Measurements from ENCODE around the gene ANKRD13D.
A peak's percentile ranks its signal among the peaks of the same experiment; 100 is the strongest.
"Not testable (repeated sequence)": the region's sequence is repeated elsewhere in the genome, so short reads cannot be mapped to it uniquely, and the experiment has no call there.

The ANKRD13D gene

GRCh38 chr11:67310246-67311050 is 21.3 kb downstream of the ANKRD13D start:
- DNase-seq (ENCODE audit: low spot score in 2 of 2) (no peak), ATAC-seq (no peak)
- H3K4me3 Mint-ChIP-seq: no peak overlapping the region
- H3K36me3 Mint-ChIP-seq: no peaks in the 10 kb centered on the region
- no peaks in the 10 kb centered on the region for H3K9me3 Mint-ChIP-seq
- H3K27ac Mint-ChIP-seq: peak overlapping the region; percentile 89
- peaks cover 39% of the 10 kb centered on the region for H3K4me1 Mint-ChIP-seq

- ATAC-seq (no peak), DNase-seq (ENCODE audit: low spot score in 2 of 2) (no peak)
- H3K4me1 Mint-ChIP-seq: peaks cover 39% of the 10 kb centered on the region
- H3K36me3 Mint-ChIP-seq: no peaks in the 10 kb centered on the region
- H3K4me3 Mint-ChIP-seq: peak overlapping the region; percentile 55
- H3K27ac Mint-ChIP-seq: peak overlapping the region; percentile 89
- no peaks in the 10 kb centered on the region for H3K9me3 Mint-ChIP-seq
Measured at GRCh38 chr11:67311051-67311555, 22.0 kb downstream of the ANKRD13D start.

- Mint-ChIP-seq H3K9me3 (no peaks in the 10 kb centered on the region), H3K27ac (peak overlapping the region; percentile 89), H3K4me1 (peaks cover 40% of the 10 kb centered on the region), H3K36me3 (peaks cover 2% of the 10 kb centered on the region), H3K4me3 (peak overlapping the region; percentile 55)
- ATAC-seq (peak; percentile 80), DNase-seq (ENCODE audit: low spot score in 2 of 2) (no peak)
Measured at GRCh38 chr11:67311556-67312082, 22.5 kb downstream of the ANKRD13D start.

GRCh38 chr11:67312187-67313021 is 23.3 kb downstream of the ANKRD13D start:
- DNase-seq (ENCODE audit: low spot score in 2 of 2): no peak
- peaks cover 45% of the 10 kb centered on the region for H3K4me1 Mint-ChIP-seq
- peak overlapping the region; percentile 89 for H3K27ac Mint-ChIP-seq
- peak overlapping the region; percentile 55 for H3K4me3 Mint-ChIP-seq
- ATAC-seq: peak; percentile 5
- H3K36me3 Mint-ChIP-seq: peaks cover 8% of the 10 kb centered on the region
- no peaks in the 10 kb centered on the region for H3K9me3 Mint-ChIP-seq

GRCh38 chr11:67313125-67313890 is 24.2 kb downstream of the ANKRD13D start:
- H3K36me3 Mint-ChIP-seq: peaks cover 14% of the 10 kb centered on the region
- H3K9me3 Mint-ChIP-seq: no peaks in the 10 kb centered on the region
- ATAC-seq (no peak), DNase-seq (ENCODE audit: low spot score in 2 of 2) (no peak)
- H3K27ac Mint-ChIP-seq: peak overlapping the region; percentile 89
- peak overlapping the region; percentile 55 for H3K4me3 Mint-ChIP-seq
- H3K4me1 Mint-ChIP-seq: peaks cover 52% of the 10 kb centered on the region

GRCh38 chr11:67314218-67314617 is 25.1 kb downstream of the ANKRD13D start:
- peaks cover 52% of the 10 kb centered on the region for H3K4me1 Mint-ChIP-seq

GRCh38 chr11:67315325-67315909 is 26.3 kb downstream of the ANKRD13D start:
- H3K9me3 Mint-ChIP-seq: no peaks in the 10 kb centered on the region
- peaks cover 52% of the 10 kb centered on the region for H3K4me1 Mint-ChIP-seq
- ATAC-seq (no peak), DNase-seq (ENCODE audit: low spot score in 2 of 2) (no peak)
- peak overlapping the region; percentile 10 for H3K4me3 Mint-ChIP-seq
- H3K27ac Mint-ChIP-seq: no peak overlapping the region
- H3K36me3 Mint-ChIP-seq: peaks cover 14% of the 10 kb centered on the region

More at GRCh38 chr11:67314218-67314617, 25.1 kb downstream of the ANKRD13D start:
- ATAC-seq (no peak), DNase-seq (ENCODE audit: low spot score in 2 of 2) (no peak)
- Mint-ChIP-seq H3K36me3 (peaks cover 14% of the 10 kb centered on the region), H3K27ac (peak overlapping the region; percentile 89), H3K4me3 (no peak overlapping the region), H3K9me3 (no peaks in the 10 kb centered on the region)

GRCh38 chr11:67316882-67317204 is 27.7 kb downstream of the ANKRD13D start:
- ATAC-seq (no peak), DNase-seq (ENCODE audit: low spot score in 2 of 2) (no peak)
- Mint-ChIP-seq H3K4me1 (peaks cover 39% of the 10 kb centered on the region), H3K27ac (peak overlapping the region; percentile 97), H3K36me3 (peaks cover 14% of the 10 kb centered on the region), H3K9me3 (no peaks in the 10 kb centered on the region), H3K4me3 (peak overlapping the region; percentile 96)

GRCh38 chr11:67317205-67317887 is 28.2 kb downstream of the ANKRD13D start:
- Mint-ChIP-seq H3K4me1 (peaks cover 34% of the 10 kb centered on the region), H3K27ac (peak overlapping the region; percentile 97), H3K36me3 (peaks cover 14% of the 10 kb centered on the region), H3K4me3 (peak overlapping the region; percentile 96), H3K9me3 (no peaks in the 10 kb centered on the region)
- ATAC-seq (peak; percentile 93), DNase-seq (ENCODE audit: low spot score in 2 of 2) (peak; percentile 99 to 100)

GRCh38 chr11:67317888-67318555 is 28.9 kb downstream of the ANKRD13D start:
- DNase-seq (ENCODE audit: low spot score in 2 of 2): no peak
- peaks cover 27% of the 10 kb centered on the region for H3K4me1 Mint-ChIP-seq
- peak overlapping the region; percentile 96 for H3K4me3 Mint-ChIP-seq
- H3K36me3 Mint-ChIP-seq: peaks cover 14% of the 10 kb centered on the region
- peak overlapping the region; percentile 97 for H3K27ac Mint-ChIP-seq
- H3K9me3 Mint-ChIP-seq: no peaks in the 10 kb centered on the region
- no peak for ATAC-seq

GRCh38 chr11:67318876-67319275 is 29.8 kb downstream of the ANKRD13D start:
- H3K36me3 Mint-ChIP-seq: peaks cover 14% of the 10 kb centered on the region
- H3K9me3 Mint-ChIP-seq: not testable (repeated sequence)

GRCh38 chr11:67320011-67320410 is 30.9 kb downstream of the ANKRD13D start:
- no peak for ATAC-seq
- peaks cover 14% of the 10 kb centered on the region for H3K36me3 Mint-ChIP-seq
- no peak overlapping the region for H3K4me3 Mint-ChIP-seq
- no peak overlapping the region for H3K27ac Mint-ChIP-seq
- H3K9me3 Mint-ChIP-seq: no peaks in the 10 kb centered on the region
- peaks cover 12% of the 10 kb centered on the region for H3K4me1 Mint-ChIP-seq
- DNase-seq (ENCODE audit: low spot score in 2 of 2): no peak

More at GRCh38 chr11:67318876-67319275, 29.8 kb downstream of the ANKRD13D start:
- H3K27ac Mint-ChIP-seq; ATAC-seq; DNase-seq (ENCODE audit: low spot score in 2 of 2): not testable (repeated sequence)
- H3K4me3 Mint-ChIP-seq: peak overlapping the region; percentile 96
- H3K4me1 Mint-ChIP-seq: peaks cover 19% of the 10 kb centered on the region

GRCh38 chr11:67320691-67321090 is 31.6 kb downstream of the ANKRD13D start:
- no peak for ATAC-seq
- Mint-ChIP-seq H3K27ac (no peak overlapping the region), H3K4me1 (peaks cover 12% of the 10 kb centered on the region), H3K4me3 (no peak overlapping the region), H3K9me3 (no peaks in the 10 kb centered on the region), H3K36me3 (peaks cover 14% of the 10 kb centered on the region)
- no peak for DNase-seq (ENCODE audit: low spot score in 2 of 2)
